Loucy (cell line): ENCODE data around the gene FREM2.

Experiments
- H2AFZ ChIP-seq: fragments of 200-600 bp; sonication (generic); 2 replicates; pipeline ENCODE4 v1.6.0; 2016; ENCODE audit warnings: antibody characterized with exemption, mild to moderate bottlenecking, low read length, moderate library complexity
- H3F3A ChIP-seq: fragments of 200-600 bp; 2 replicates; pipeline ENCODE4 v1.6.0; 2016; ENCODE audit warnings: antibody characterized with exemption, low read depth, mild to moderate bottlenecking
- H3K27me3 ChIP-seq: fragments of 200-600 bp; sonication (generic); 2 replicates; pipeline ENCODE4 v1.6.1; 2014; ENCODE audit warnings: low read length, mild to moderate bottlenecking; ENCODE audit not compliant: insufficient read depth, poor library complexity, severe bottlenecking
- H3K36me3 ChIP-seq: fragments of 200-600 bp; sonication (generic); 2 replicates; pipeline ENCODE4 v1.6.1; 2016; ENCODE audit warnings: low read length; ENCODE audit not compliant: insufficient read depth
- H3K4me1 ChIP-seq: fragments of 200-600 bp; sonication (generic); 2 replicates; pipeline ENCODE4 v1.5.1; 2014; ENCODE audit warnings: low read length, mild to moderate bottlenecking; ENCODE audit not compliant: insufficient read depth, poor library complexity, severe bottlenecking
- H3K4me2 ChIP-seq: fragments of 200-600 bp; sonication (generic); 2 replicates; pipeline ENCODE4 v1.6.0; 2014; ENCODE audit warnings: antibody characterized with exemption, low read length, low read depth, mild to moderate bottlenecking; ENCODE audit not compliant: poor library complexity, severe bottlenecking
- H3K4me3 ChIP-seq: fragments of 200-600 bp; sonication (generic); 2 replicates; pipeline ENCODE4 v1.5.1; 2014; ENCODE audit warnings: low read length, mild to moderate bottlenecking, mixed read lengths; ENCODE audit not compliant: poor library complexity, severe bottlenecking
- H3K79me2 ChIP-seq: fragments of 200-600 bp; sonication (generic); 2 replicates; pipeline ENCODE4 v1.6.1; 2014; ENCODE audit warnings: low read length; ENCODE audit not compliant: insufficient read depth
- H3K9ac ChIP-seq: fragments of 200-600 bp; sonication (generic); 2 replicates; pipeline ENCODE4 v1.6.0; 2014; ENCODE audit warnings: mild to moderate bottlenecking, low read depth, low read length, moderate library complexity; ENCODE audit not compliant: poor library complexity, severe bottlenecking
- H3K9me2 ChIP-seq: fragments of 200-600 bp; sonication (generic); replicated peaks from 2 replicates; pipeline ENCODE4 v1.6.1; 2016; ENCODE audit warnings: low read depth, low read length, mixed read lengths
- H3K9me3 ChIP-seq: fragments of 200-600 bp; sonication (generic); 2 replicates; pipeline ENCODE4 v1.6.1; 2014; ENCODE audit warnings: mild to moderate bottlenecking, antibody characterized with exemption, low read length, low read depth; ENCODE audit not compliant: insufficient read depth
- H4K20me1 ChIP-seq: fragments of 200-600 bp; sonication (generic); 2 replicates; pipeline ENCODE4 v1.6.0; 2014; ENCODE audit warnings: antibody characterized with exemption, low read length, mild to moderate bottlenecking; ENCODE audit not compliant: insufficient read depth, poor library complexity, severe bottlenecking
- CTCF ChIP-seq: fragments of 200-600 bp; sonication (generic); conservative IDR thresholded peaks from 2 replicates; pipeline ENCODE4 v1.5.1; 2014; ENCODE audit warnings: mild to moderate bottlenecking, antibody characterized with exemption, low read length
- EZH2phosphoT487 ChIP-seq: fragments of 200-600 bp; IDR thresholded peaks from 2 replicates; pipeline ENCODE4 v1.6.1; 2018; ENCODE audit warnings: antibody characterized with exemption, mild to moderate bottlenecking, moderate library complexity, borderline replicate concordance

FREM2 gene

DNA sequence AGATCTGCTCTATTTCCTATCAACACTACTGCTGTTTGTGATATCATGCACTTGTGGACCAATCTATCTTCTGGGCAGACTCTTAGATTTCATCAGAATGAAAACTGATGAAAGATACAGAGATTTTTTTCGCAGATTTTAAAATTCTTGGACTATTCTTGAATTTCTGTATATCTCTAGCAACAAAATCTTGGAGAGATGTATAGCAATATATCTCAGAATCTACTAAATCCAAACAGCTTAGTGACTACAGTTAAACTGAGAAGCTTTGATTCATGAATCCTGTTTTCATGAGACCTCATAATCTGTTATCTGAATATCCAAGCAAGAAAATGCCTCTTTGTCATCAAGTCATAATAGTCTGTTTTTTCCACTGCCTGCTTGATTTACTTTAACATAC is 28.0 kb upstream of the FREM2 start:
- no peak overlapping the region for H3K9ac ChIP-seq
- no peaks in the 10 kb centered on the region for H3K36me3 ChIP-seq
- H3K9me3 ChIP-seq: no peaks in the 10 kb centered on the region
- H3K4me1 ChIP-seq: no peaks in the 10 kb centered on the region
- no peaks in the 10 kb centered on the region for H4K20me1 ChIP-seq
- TF ChIP-seq CTCF: no peak
- no peak for TF ChIP-seq EZH2phosphoT487
- H3F3A ChIP-seq: no peaks in the 10 kb centered on the region
- H3K9me2 ChIP-seq: no peaks in the 10 kb centered on the region
- no peak overlapping the region for H3K4me2 ChIP-seq
- H3K4me3 ChIP-seq: no peak overlapping the region
- H3K79me2 ChIP-seq: no peaks in the 10 kb centered on the region
- H3K27me3 ChIP-seq: no peaks in the 10 kb centered on the region
- H2AFZ ChIP-seq: no peak overlapping the region

GRCh38 chr13:38661010-38661675 is 25.7 kb upstream of the FREM2 start:
- no peaks in the 10 kb centered on the region for H3K27me3 ChIP-seq
- no peaks in the 10 kb centered on the region for H4K20me1 ChIP-seq
- H3K79me2 ChIP-seq: no peaks in the 10 kb centered on the region
- H3K9ac ChIP-seq: no peak overlapping the region
- no peaks in the 10 kb centered on the region for H3K4me1 ChIP-seq
- H2AFZ ChIP-seq: no peak overlapping the region
- no peaks in the 10 kb centered on the region for H3K36me3 ChIP-seq
- H3F3A ChIP-seq: no peaks in the 10 kb centered on the region
- H3K9me3 ChIP-seq: no peaks in the 10 kb centered on the region; the same call in 1 of the 2 replicates
- H3K4me3 ChIP-seq: no peak overlapping the region
- no peak for TF ChIP-seq EZH2phosphoT487
- no peak for TF ChIP-seq CTCF
- H3K4me2 ChIP-seq: no peak overlapping the region
- no peaks in the 10 kb centered on the region for H3K9me2 ChIP-seq

- no peaks in the 10 kb centered on the region for H3K36me3 ChIP-seq
- H2AFZ ChIP-seq: no peak overlapping the region
- no peaks in the 10 kb centered on the region for H3F3A ChIP-seq
- H3K9me3 ChIP-seq: no peaks in the 10 kb centered on the region; the same call in 1 of the 2 replicates
- H3K9me2 ChIP-seq: no peaks in the 10 kb centered on the region
- H3K4me3 ChIP-seq: no peak overlapping the region
- H3K27me3 ChIP-seq: no peaks in the 10 kb centered on the region
- TF ChIP-seq EZH2phosphoT487 (no peak), CTCF (no peak)
- no peaks in the 10 kb centered on the region for H4K20me1 ChIP-seq
- H3K4me1 ChIP-seq: no peaks in the 10 kb centered on the region
- H3K79me2 ChIP-seq: no peaks in the 10 kb centered on the region
- no peak overlapping the region for H3K4me2 ChIP-seq
- H3K9ac ChIP-seq: no peak overlapping the region
Observed at GRCh38 chr13:38662362-38662761, 24.5 kb upstream of the FREM2 start.
